H1 (cell line): ENCODE measurements around the gene MYBPC2. TPM values are rescaled to one million over a fixed set of nuclear protein-coding genes. Genes with fewer than 3 reads are reported as not detected.

Experiments used
- CEBPB ChIP-seq: IDR thresholded peaks from 2 replicates; pipeline ENCODE4 v1.6.1; 2012; ENCODE audit warnings: low read depth, low read length
- GABPA ChIP-seq: IDR thresholded peaks from 2 replicates; pipeline ENCODE4 v1.6.1; 2011; ENCODE audit warnings: mild to moderate bottlenecking, low read length, moderate library complexity, borderline replicate concordance; ENCODE audit not compliant: insufficient read depth
- KDM1A ChIP-seq: fragments of 200-600, 300-600 bp; sonication (generic); IDR thresholded peaks from 2 replicates; pipeline ENCODE4 v1.7.1; 2016; ENCODE audit warnings: mild to moderate bottlenecking, low read length, borderline replicate concordance
- RNF2 ChIP-seq: fragments of 200-900, 300-1000 bp; sonication (generic); IDR thresholded peaks from 2 replicates; pipeline ENCODE4 v1.7.1; 2016; ENCODE audit warnings: borderline replicate concordance, low read depth, mild to moderate bottlenecking, antibody characterized with exemption, low read length; ENCODE audit not compliant: poor library complexity, severe bottlenecking; ENCODE audit errors: missing control alignments
- SP2 ChIP-seq: IDR thresholded peaks from 2 replicates; pipeline ENCODE4 v1.6.1; 2012; ENCODE audit warnings: mild to moderate bottlenecking, low read length, inconsistent platforms
- polyA plus RNA-seq, 7 experiments: library from polyadenylated mRNA; depleted of rRNA in 3 of 7; stranded (reverse) in 5 of 7; unstranded in 2 of 7; fragments of >200 nt in 5 of 7; fragments of 200-250 nt in 2 of 7; gene quantifications; 1 replicate in 5 of 7; 2 replicates in 1 of 7; 4 replicates in 1 of 7; pipeline versions ENCODE4 v1.2.1 to v1.2.3, GENCODE V29; 2011 to 2013; ENCODE audit warnings: missing spikeins in 2 of 7, mixed read lengths in 2 of 7
- total RNA-seq: library from RNA; stranded (reverse); fragmentation: NEBNext Ultra II Directional; extraction: Animal tissue kit (Norgen Biotek cat#: 25700); gene quantifications from 2 replicates; pipeline ENCODE4 v1.2.1, GENCODE V29; 2021

Gene MYBPC2
- total and polyA plus RNA-seq, 2 of the 8 experiments (the other 6 are each of a cell fraction or from before 2014, with no cell fraction given) = 1.8 to 3.1 TPM

DNA sequence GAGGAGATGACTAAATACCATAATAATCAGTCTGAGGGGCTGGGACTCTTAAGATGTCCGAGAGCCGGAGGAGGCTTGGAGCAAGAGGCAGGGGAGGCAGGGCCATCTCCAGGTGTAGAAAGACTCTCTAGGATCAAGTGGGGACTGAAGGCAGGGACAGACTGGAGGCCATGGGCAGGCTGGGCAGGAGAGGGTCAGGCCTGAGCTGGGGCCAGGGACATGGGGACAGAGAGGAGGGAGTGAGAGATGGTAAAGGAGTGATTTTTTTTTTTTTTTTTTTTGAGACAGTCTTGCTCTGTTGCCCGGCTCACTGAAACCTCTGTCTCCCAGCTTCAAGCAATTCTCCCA is 76.1 kb downstream of the MYBPC2 start (continued):
- TF ChIP-seq CEBPB = no peak
- no peak for TF ChIP-seq SP2
- TF ChIP-seq RNF2 = no peak
- TF ChIP-seq GABPA = no peak
- no peak for TF ChIP-seq KDM1A
- TF ChIP-seq, all 59 proteins: peak for 0
